NCI-H1436 treated with DMSO at 0.1 percent for 48 hours (cell line): ENCODE results near the gene OLIG2.

Experiments
- DNase-seq: peaks from one replicate; lab custom pipeline; 2025; lab: John Stamatoyannopoulos, UW

The OLIG2 gene

GRCh38 chr21:33064623-33065390 is 39.1 kb downstream of the OLIG2 start:
- DNase-seq = no peak

GRCh38 chr21:33067043-33067442 is 41.3 kb downstream of the OLIG2 start:
- DNase-seq = no peak

GRCh38 chr21:33067457-33067856 is 41.7 kb downstream of the OLIG2 start:
- DNase-seq = no peak

- DNase-seq = no peak
Observed at GRCh38 chr21:33069243-33069642, 43.5 kb downstream of the OLIG2 start.

- DNase-seq = no peak
Observed at GRCh38 chr21:33069645-33069993, 43.9 kb downstream of the OLIG2 start.

GRCh38 chr21:33069994-33070743 is 44.4 kb downstream of the OLIG2 start, which contains the start of gene OLIG1:
Gene OLIG1 (plus strand): TSS chr21:33070141. CDS start chr21:33070247, 106 bp downstream.
- no peak for DNase-seq

GRCh38 chr21:33070744-33070997 is 44.9 kb downstream of the OLIG2 start:
- DNase-seq = no peak

GRCh38 chr21:33070998-33071769 is 45.4 kb downstream of the OLIG2 start:
- no peak for DNase-seq

GRCh38 chr21:33071770-33072306 is 46.1 kb downstream of the OLIG2 start:
- DNase-seq = no peak

GRCh38 chr21:33073636-33074035 is 47.9 kb downstream of the OLIG2 start:
- no peak for DNase-seq

GRCh38 chr21:33075128-33075527 is 49.4 kb downstream of the OLIG2 start:
- no peak for DNase-seq

GRCh38 chr21:33075596-33076195 is 50.0 kb downstream of the OLIG2 start:
- DNase-seq = no peak

GRCh38 chr21:33076600-33077329 is 51.0 kb downstream of the OLIG2 start:
- DNase-seq = no peak
